ENCODE data around the gene DHRS12.

DHRS12 gene, protein sequence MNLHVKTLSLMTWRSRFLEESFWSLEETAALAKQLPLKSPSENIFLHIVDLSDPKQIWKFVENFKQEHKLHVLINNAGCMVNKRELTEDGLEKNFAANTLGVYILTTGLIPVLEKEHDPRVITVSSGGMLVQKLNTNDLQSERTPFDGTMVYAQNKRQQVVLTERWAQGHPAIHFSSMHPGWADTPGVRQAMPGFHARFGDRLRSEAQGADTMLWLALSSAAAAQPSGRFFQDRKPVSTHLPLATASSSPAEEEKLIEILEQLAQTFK

DNA sequence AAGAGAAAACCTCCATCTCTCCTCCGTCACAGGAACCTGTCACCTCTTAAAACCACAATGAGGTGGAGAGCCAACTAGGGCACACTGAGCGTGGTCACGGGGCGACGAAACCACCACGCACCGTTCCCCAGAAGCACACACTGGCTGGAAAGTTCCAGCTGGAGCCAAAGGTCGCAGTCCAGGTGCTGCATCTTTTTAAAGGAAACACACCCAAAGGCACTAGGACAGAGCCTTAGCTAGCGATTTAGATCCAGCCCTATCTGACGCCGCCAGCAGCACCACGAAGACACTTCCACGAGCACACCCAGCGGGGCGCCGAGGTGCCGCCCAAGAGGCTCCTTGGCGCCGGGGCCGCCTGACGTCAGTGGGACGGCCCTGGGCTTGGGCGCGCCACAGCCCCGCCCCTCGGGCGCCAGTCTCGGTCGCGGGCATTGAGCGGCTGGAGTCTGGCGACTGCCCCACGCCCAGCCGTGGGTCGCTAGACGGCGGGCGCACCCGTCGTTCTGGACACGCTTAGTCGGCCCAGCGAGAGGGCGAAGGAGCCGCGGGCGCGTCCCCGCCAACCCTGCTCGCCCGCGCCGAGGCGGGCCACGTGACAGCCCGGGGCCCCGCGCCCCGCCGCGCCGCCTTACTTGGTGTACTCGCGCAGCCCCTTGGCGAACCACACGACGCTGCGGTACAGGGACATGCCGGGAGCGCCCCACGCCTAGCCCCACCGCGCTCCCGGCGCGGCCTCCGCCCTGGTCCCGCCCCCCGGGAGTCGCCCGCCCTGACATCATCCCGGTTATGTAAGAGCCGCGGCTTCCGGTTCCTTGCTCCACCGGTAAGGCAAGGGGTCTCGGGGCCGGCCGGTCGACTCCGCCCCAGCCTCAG, at the start of gene DHRS12:
Gene DHRS12, minus strand, starts transcription at position 742 of the 873 bp plus-strand sequence. CDS start 4,504 bp downstream, outside the sequence.
- H3K4me1 ChIP-seq (ENCODE audit: insufficient read depth, low read length) = peaks cover 26% of the 10 kb centered on the region
- no peaks in the 10 kb centered on the region for H3K9me3 ChIP-seq (ENCODE audit: low read length)
- H3K27me3 ChIP-seq (ENCODE audit: insufficient read depth, low read length) = no peaks in the 10 kb centered on the region
- H3K4me3 ChIP-seq (ENCODE audit: low read length) = peak within 1 kb of the TSS; percentile 48
- H3K36me3 ChIP-seq (ENCODE audit: insufficient read depth, low read length) = no peaks in the 10 kb centered on the region
- peak within 1 kb of the TSS; percentile 24 for H2AFZ ChIP-seq (ENCODE audit: low read depth, low read length)

DNA sequence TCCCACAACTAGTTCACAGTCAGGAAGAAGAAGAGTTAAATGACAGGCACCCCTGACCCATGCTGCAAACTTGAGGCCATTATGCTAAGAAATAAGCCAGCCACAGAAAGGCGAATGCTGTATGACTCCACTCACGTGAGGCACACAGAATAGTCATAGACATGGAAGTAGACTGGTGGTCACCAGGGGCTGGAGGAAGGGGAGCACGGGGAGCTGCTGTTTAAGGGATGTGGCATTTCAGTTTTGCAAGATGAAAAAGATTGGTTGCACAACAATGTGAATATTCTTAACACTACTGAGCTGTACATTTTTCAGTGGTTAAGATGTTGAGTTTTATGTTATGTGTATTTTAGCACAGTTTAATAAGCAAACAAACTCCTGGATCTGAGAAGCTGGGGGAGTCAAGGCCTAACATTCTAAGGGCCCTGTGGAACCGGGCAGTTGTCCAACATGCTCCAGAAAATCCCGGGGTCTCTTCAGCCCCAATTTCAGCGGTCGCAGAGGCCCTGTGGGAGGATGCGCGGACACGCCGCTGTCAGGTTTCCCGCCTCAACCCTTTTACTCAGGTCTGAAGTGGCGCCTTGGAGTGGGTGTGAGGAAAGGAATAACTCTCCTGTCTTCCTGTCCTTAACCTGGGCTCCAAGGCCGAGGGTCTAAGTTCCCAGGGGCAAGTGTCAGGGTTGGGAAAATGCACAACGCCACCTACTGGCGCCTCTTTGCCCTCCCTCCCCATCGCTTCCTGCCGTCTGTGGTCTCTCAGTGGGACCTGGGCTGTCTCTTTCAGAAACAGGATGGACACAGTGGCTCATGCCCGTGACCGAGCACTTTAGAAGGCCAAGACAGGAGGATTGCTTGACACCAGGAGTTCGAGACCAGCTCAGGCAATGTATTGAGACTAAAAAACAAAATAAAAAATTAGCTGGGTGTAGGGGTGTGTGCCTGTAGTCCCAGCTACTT, 45.5 kb upstream of the DHRS12 start:
- Histone ChIP-seq H2AFZ (ENCODE audit: low read depth, low read length) (no peak overlapping the region), H3K9me3 (ENCODE audit: low read length) (no peaks in the 10 kb centered on the region), H3K4me1 (ENCODE audit: insufficient read depth, low read length) (peaks cover 2% of the 10 kb centered on the region), H3K4me3 (ENCODE audit: low read length) (no peak overlapping the region), H3K36me3 (ENCODE audit: insufficient read depth, low read length) (no peaks in the 10 kb centered on the region), H3K27me3 (ENCODE audit: insufficient read depth, low read length) (peaks cover 2% of the 10 kb centered on the region)

GRCh38 chr13:51848674-51849073, 44.7 kb upstream of the DHRS12 start:
- Histone ChIP-seq H3K4me3 (ENCODE audit: low read length) (no peak overlapping the region), H3K9me3 (ENCODE audit: low read length) (no peaks in the 10 kb centered on the region), H2AFZ (ENCODE audit: low read depth, low read length) (no peak overlapping the region), H3K27me3 (ENCODE audit: insufficient read depth, low read length) (peaks cover 4% of the 10 kb centered on the region), H3K36me3 (ENCODE audit: insufficient read depth, low read length) (no peaks in the 10 kb centered on the region), H3K4me1 (ENCODE audit: insufficient read depth, low read length) (peaks cover 2% of the 10 kb centered on the region)

DNA sequence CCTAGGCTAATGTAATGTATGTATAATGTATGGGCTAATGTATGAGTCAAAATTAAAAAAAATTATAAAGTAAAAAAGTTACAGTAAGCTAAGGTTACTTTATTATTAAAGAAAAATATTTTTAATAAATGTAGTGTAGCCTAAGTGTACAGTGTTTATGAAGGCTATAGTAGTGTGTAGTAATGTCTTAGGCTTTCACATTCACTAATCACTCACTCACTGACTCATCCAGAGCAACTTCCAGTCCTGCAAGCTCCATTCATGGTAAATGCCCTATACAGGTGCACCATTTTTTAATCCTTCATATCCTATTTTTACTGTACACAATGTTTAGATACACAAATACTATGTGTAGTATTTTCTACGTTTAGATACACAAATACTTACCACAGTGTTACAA, 42.8 kb upstream of the DHRS12 start:
- Histone ChIP-seq H3K4me1 (ENCODE audit: insufficient read depth, low read length) (peaks cover 2% of the 10 kb centered on the region), H3K27me3 (ENCODE audit: insufficient read depth, low read length) (peaks cover 4% of the 10 kb centered on the region), H3K9me3 (ENCODE audit: low read length) (no peaks in the 10 kb centered on the region), H3K36me3 (ENCODE audit: insufficient read depth, low read length) (no peaks in the 10 kb centered on the region), H2AFZ (ENCODE audit: low read depth, low read length) (no peak overlapping the region), H3K4me3 (ENCODE audit: low read length) (no peak overlapping the region)

DNA sequence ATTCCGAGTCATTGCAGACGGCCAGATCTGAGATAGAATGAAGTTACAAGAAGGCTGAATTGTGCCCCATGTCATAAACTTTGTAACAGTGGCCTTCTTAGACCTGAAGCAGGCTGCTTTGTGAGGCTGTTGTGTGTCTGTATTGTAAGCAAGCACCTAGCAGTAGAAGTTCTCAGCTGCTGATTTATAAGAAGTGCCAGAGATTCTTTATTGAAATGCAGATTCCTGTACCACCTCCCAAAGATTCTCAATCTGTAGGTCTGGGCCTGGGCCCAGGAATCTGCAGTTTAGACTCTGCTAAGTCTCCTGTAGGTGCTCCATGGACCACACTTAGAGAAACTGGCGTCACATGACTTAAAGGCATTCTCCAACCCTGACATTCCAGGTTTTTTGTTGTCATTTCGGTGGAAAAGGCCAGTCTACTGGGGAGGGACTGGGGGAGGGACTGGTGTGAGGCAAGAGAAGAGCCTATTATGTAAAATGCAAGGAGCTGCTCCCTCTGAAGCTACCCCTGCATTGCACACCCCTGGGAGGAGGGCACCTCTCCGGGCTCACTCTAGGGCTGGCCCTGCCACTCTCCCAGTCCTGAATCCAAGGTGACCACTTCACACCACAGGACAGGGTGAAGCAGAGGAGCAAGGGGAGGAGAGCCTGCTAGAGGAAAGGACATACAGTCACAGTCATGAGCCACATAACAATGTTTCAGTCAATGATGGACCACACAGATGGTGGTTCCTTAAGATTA, 41.8 kb upstream of the DHRS12 start:
- no peaks in the 10 kb centered on the region for H3K9me3 ChIP-seq (ENCODE audit: low read length)
- H3K36me3 ChIP-seq (ENCODE audit: insufficient read depth, low read length) = no peaks in the 10 kb centered on the region
- peaks cover 2% of the 10 kb centered on the region for H3K4me1 ChIP-seq (ENCODE audit: insufficient read depth, low read length)
- no peak overlapping the region for H3K4me3 ChIP-seq (ENCODE audit: low read length)
- no peak overlapping the region for H2AFZ ChIP-seq (ENCODE audit: low read depth, low read length)
- peaks cover 4% of the 10 kb centered on the region for H3K27me3 ChIP-seq (ENCODE audit: insufficient read depth, low read length)

GRCh38 chr13:51844862-51845573, 41.1 kb upstream of the DHRS12 start, which contains the start of gene TMEM272:
Gene TMEM272 (minus strand): TSS chr13:51845177. CDS start chr13:51838530, 6,647 bp downstream.
- peaks cover 4% of the 10 kb centered on the region for H3K27me3 ChIP-seq (ENCODE audit: insufficient read depth, low read length)
- H3K9me3 ChIP-seq (ENCODE audit: low read length) = no peaks in the 10 kb centered on the region
- H3K36me3 ChIP-seq (ENCODE audit: insufficient read depth, low read length) = no peaks in the 10 kb centered on the region
- no peak within 1 kb of the TSS for H2AFZ ChIP-seq (ENCODE audit: low read depth, low read length)
- no peak within 1 kb of the TSS for H3K4me3 ChIP-seq (ENCODE audit: low read length)
- H3K4me1 ChIP-seq (ENCODE audit: insufficient read depth, low read length) = peaks cover 2% of the 10 kb centered on the region

DNA sequence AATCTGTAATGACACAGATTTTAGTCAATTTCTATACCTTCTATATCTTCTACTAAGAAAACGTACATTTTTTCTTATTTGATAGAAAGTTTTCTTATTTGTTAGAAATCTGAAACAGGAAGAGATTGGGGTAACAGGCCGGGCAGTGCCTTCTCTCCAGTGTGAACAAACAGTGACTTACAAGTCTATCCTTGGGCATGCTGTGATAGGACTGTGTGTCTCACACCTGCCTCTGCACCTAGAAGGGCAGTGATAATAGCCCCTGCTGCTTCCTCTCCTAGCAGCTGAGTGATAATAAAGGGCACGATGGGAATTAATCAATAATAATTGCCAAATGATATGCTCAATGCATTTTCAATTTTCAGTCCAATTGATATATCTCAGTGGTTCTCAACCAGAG, 39.6 kb upstream of the DHRS12 start:
- Histone ChIP-seq H3K4me1 (ENCODE audit: insufficient read depth, low read length) (peaks cover under 1% of the 10 kb centered on the region), H3K36me3 (ENCODE audit: insufficient read depth, low read length) (no peaks in the 10 kb centered on the region), H3K4me3 (ENCODE audit: low read length) (no peak overlapping the region), H2AFZ (ENCODE audit: low read depth, low read length) (no peak overlapping the region), H3K9me3 (ENCODE audit: low read length) (no peaks in the 10 kb centered on the region), H3K27me3 (ENCODE audit: insufficient read depth, low read length) (peaks cover 4% of the 10 kb centered on the region)

GRCh38 chr13:51841732-51842131, 37.8 kb upstream of the DHRS12 start:
- no peak overlapping the region for H3K4me3 ChIP-seq (ENCODE audit: low read length)
- peaks cover 4% of the 10 kb centered on the region for H3K27me3 ChIP-seq (ENCODE audit: insufficient read depth, low read length)
- no peak overlapping the region for H2AFZ ChIP-seq (ENCODE audit: low read depth, low read length)
- H3K9me3 ChIP-seq (ENCODE audit: low read length) = no peaks in the 10 kb centered on the region
- no peaks in the 10 kb centered on the region for H3K4me1 ChIP-seq (ENCODE audit: insufficient read depth, low read length)
- no peaks in the 10 kb centered on the region for H3K36me3 ChIP-seq (ENCODE audit: insufficient read depth, low read length)

GRCh38 chr13:51840917-51841316, 37.0 kb upstream of the DHRS12 start:
- no peak overlapping the region for H2AFZ ChIP-seq (ENCODE audit: low read depth, low read length)
- H3K4me1 ChIP-seq (ENCODE audit: insufficient read depth, low read length) = no peaks in the 10 kb centered on the region
- H3K9me3 ChIP-seq (ENCODE audit: low read length) = no peaks in the 10 kb centered on the region
- H3K27me3 ChIP-seq (ENCODE audit: insufficient read depth, low read length) = peaks cover 4% of the 10 kb centered on the region
- H3K36me3 ChIP-seq (ENCODE audit: insufficient read depth, low read length) = no peaks in the 10 kb centered on the region
- no peak overlapping the region for H3K4me3 ChIP-seq (ENCODE audit: low read length)

DNA sequence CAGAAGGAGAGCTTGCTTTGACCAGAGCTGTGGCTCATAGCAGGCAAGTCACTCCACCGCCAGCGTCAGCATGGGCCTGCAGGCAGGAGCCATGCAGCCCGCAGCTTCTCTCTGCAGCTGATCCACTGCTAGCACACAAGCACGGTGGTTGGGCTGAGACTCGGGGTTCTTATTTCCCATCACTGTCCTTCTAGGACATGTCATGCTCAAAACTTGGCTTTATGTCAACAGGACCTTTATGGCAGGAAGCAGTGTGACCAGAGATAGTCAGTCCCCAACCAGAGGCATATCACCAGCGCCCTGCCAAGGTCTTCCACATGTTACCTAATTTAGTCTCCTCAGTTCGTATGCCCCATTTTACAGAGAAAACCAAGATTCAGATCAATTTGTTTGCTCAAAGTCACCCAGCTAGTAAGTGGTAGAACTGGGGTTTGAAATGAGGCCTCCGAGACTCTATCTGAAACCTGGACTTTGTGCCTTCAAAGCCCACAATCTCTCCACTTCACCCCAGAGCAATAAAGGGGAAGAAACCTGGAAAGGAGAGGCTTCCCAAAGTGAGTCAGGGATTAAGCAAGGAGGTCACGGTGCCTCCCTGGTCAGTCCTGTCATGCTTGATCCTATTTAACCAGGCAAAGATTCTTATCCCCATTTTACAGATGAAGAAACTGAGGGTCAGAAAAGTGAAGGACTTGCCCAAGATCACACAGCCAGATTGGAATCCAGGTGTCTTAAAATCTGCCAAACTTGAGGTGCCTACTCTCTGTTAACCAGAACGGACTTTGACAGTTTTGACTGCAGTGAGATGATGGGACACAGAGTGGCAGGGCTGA, 36.0 kb upstream of the DHRS12 start:
- no peak overlapping the region for H3K4me3 ChIP-seq (ENCODE audit: low read length)
- no peak overlapping the region for H2AFZ ChIP-seq (ENCODE audit: low read depth, low read length)
- H3K9me3 ChIP-seq (ENCODE audit: low read length) = no peaks in the 10 kb centered on the region
- H3K27me3 ChIP-seq (ENCODE audit: insufficient read depth, low read length) = peaks cover 4% of the 10 kb centered on the region
- no peaks in the 10 kb centered on the region for H3K36me3 ChIP-seq (ENCODE audit: insufficient read depth, low read length)
- H3K4me1 ChIP-seq (ENCODE audit: insufficient read depth, low read length) = no peaks in the 10 kb centered on the region

GRCh38 chr13:51838240-51838846, 34.4 kb upstream of the DHRS12 start:
- Histone ChIP-seq H3K4me3 (ENCODE audit: low read length) (no peak overlapping the region), H3K9me3 (ENCODE audit: low read length) (no peaks in the 10 kb centered on the region), H3K27me3 (ENCODE audit: insufficient read depth, low read length) (no peaks in the 10 kb centered on the region)

More at GRCh38 chr13:51838240-51838846, 34.4 kb upstream of the DHRS12 start:
- no peaks in the 10 kb centered on the region for H3K36me3 ChIP-seq (ENCODE audit: insufficient read depth, low read length)
- H2AFZ ChIP-seq (ENCODE audit: low read depth, low read length) = no peak overlapping the region
- H3K4me1 ChIP-seq (ENCODE audit: insufficient read depth, low read length) = no peaks in the 10 kb centered on the region
